ENCODE results near the gene MTPN.

DNA sequence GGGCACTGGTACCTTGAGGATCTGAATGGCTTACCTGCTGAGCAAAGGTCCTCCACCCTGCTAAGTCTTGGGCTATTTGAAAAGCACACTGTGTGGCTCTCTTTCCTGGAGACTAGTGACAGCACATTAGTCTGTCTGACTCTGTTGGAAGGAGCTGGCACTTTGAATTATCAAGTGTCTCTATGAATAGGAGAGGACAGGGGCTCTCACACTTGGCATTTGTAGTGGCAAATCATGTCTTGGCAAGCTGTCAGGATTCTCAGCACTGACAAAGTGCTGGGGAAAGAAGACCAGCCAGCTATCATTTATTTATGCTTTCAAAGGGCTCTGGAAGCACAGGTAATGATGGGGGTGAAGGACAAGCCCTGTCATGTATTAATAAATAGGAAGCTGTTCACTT is 62.8 kb downstream of the MTPN start:
- TF ChIP-seq BHLHE40 (IDR thresholded peaks at IDR 0.05; ENCODE audit: borderline replicate concordance) (no peak), CTBP1 (IDR thresholded peaks at IDR 0.05; ENCODE audit: borderline replicate concordance) (no peak), ARNT (IDR thresholded peaks at IDR 0.05) (no peak), SP1 (IDR thresholded peaks at IDR 0.05) (no peak), ELF4 (IDR thresholded peaks at IDR 0.05) (no peak), SUZ12 (IDR thresholded peaks at IDR 0.05) (no peak), NFRKB (IDR thresholded peaks at IDR 0.05) (no peak), ZNF384 (IDR thresholded peaks at IDR 0.05) (no peak), FOXA1 (IDR thresholded peaks at IDR 0.05) (no peak), TARDBP (IDR thresholded peaks at IDR 0.05) (no peak), LEF1 (IDR thresholded peaks at IDR 0.05; ENCODE audit: borderline replicate concordance) (no peak)
